ENCODE results near the gene KMT5B. TPM values are rescaled to one million over a fixed set of nuclear protein-coding genes. Genes with fewer than 3 reads are reported as not detected.

KMT5B gene
- total RNA-seq, 1 experiment from 2014 or later, result 16.5 TPM

DNA sequence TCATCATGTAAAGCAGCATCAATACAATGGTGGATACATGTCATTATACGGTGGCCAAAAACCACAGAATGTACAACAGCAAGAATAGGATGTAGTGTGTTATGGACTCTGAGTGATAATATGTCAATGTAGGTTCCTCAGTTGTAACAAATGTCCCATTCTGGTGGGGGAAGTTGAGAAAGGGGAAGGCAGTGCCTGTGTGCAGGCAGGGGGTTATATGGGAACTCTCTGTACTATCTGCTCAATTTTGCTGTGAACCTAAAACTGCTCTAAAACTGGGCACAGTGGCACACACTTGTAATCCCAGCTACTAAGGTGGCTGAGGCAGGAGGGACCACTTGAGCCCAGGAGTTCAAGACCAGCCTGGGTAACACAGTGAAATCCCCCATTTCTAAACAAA is 97.8 kb downstream of the KMT5B start:
- in situ Hi-C loops (cut with HindIII; ENCODE audit: low pct_unique_long_range_greater_than_20kb, low sequenced_read_pairs), result no loop called here
- no peak for DNase-seq (ENCODE audit: low read depth, low spot score)

DNA sequence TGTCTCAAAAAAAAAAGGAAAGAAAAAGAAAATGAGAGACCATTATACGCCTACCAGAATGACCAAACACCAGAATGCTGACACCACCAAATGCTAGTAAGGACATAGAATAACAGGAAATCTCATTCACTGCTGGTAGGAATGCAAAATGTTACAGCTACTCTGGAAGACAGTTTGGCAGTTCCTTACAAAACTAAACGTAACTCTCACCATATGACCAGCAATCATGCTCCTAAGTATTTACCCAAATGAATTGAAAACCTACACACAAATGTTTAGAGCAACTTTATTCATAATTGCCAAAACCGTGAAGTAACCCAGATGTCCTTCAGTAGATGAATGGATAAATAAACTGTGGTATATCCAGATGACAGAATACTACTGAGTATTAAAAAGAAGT is 99.1 kb downstream of the KMT5B start:
- in situ Hi-C loops (cut with HindIII; ENCODE audit: low pct_unique_long_range_greater_than_20kb, low sequenced_read_pairs), result no loop called here
- no peak for DNase-seq (ENCODE audit: low read depth, low spot score)

DNA sequence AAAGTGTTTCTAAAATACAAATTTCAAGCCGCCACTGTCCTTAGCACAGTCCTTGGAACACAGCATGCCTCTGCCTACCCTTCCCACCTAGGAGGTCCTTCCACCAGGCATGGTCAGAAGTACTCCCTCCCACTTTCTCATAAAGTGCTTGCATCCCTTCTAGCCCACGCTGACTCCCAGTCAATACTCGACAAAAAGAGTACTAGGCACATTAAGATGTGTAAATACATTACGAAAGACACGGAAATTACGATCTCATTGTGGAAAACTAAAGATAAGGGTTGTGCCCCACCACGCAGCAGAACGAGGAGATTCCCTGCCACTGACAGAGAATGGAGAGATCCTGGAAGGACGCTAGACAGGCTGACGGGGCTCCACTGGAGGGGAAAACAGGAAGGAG is 105.4 kb downstream of the KMT5B start:
- in situ Hi-C loops (cut with HindIII; ENCODE audit: low pct_unique_long_range_greater_than_20kb, low sequenced_read_pairs), result no loop called here
- no peak for DNase-seq (ENCODE audit: low read depth, low spot score)

DNA sequence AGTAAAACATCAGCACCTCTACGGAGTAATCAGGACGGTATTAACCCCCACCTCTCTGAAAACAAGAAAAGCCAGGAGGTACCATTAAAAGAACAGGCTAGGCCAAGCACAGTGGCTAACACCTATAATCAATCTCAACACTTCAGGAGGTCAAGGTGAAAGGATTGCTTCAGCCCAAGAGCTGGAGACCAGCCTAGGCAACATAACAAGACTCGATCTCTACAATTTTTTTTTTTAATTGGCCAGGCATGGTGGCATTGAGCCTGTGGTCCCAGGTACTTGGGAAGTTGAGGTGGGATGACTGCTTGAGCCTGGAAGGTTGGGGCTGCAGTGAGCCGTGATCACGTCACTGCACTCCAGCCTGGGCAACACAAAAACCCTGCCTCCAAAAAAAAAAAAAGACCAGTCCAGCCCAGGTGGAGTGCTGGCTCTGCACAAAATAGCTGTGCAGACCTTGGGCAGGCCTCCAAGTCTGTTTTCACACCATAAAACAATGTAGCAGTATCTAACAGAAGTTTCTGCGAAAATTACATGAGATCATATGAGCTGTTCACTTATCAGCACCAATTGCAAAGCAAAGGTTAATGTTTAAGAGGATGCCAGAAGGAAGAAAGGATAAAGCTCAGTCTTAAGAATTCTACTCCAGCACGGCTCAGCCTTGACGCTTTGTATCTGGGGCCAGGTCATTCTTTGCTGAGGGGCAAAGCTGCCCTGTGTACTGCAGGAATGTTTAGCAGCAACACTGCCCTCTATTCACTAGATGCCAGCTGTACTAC is 106.7 kb downstream of the KMT5B start:
- in situ Hi-C loops (cut with HindIII; ENCODE audit: low pct_unique_long_range_greater_than_20kb, low sequenced_read_pairs), result no loop called here
- DNase-seq (ENCODE audit: low read depth, low spot score), result peak; percentile 50

Other genes starting within 250 kb of the KMT5B start
- gene UNC93B1, start 209.2 kb downstream of the KMT5B start, total RNA-seq (2014; rRNA removed; shearing (Covaris generic)), result 9.1 TPM in 2 replicates
- gene ALDH3B1, start 203.0 kb downstream of the KMT5B start, total RNA-seq (2014; rRNA removed; shearing (Covaris generic)), result 2.4 and 3.5 TPM in 2 replicates
- 91.2 and 92.4 TPM in 2 replicates for gene NDUFS8, start 182.6 kb downstream of the KMT5B start, total RNA-seq (2014; rRNA removed; shearing (Covaris generic))
- gene TCIRG1, start 174.3 kb downstream of the KMT5B start, total RNA-seq (2014; rRNA removed; shearing (Covaris generic)), result 21.6 and 22.2 TPM in 2 replicates
- gene CHKA, start 91.9 kb downstream of the KMT5B start, total RNA-seq (2014; rRNA removed; shearing (Covaris generic)), result 55.9 and 62.2 TPM in 2 replicates
- 34.6 and 52.2 TPM in 2 replicates for gene C11orf24, start 58.7 kb upstream of the KMT5B start, total RNA-seq (2014; rRNA removed; shearing (Covaris generic))
- 8.8 and 12.2 TPM in 2 replicates for gene LRP5, start 99.3 kb upstream of the KMT5B start, total RNA-seq (2014; rRNA removed; shearing (Covaris generic))
- gene PPP6R3, start 247.5 kb upstream of the KMT5B start, total RNA-seq (2014; rRNA removed; shearing (Covaris generic)), result 90.0 and 101 TPM in 2 replicates

Measured in SK-MEL-5 (cell line).